HT1080 (cell line): Measurements from ENCODE around the gene CUX1. TPM values are rescaled to one million over a fixed set of nuclear protein-coding genes. Genes with fewer than 3 reads are reported as not detected.
"Not testable (repeated sequence)": the region's sequence is repeated elsewhere in the genome, so short reads cannot be mapped to it uniquely, and the experiment has no call there.

Experiments used
- DNase-seq: peaks from one replicate; pipeline ENCODE4 v3.0.0-alpha.2; 2015; ENCODE audit warnings: low read depth
- total RNA-seq: library from RNA; depleted of rRNA; stranded (reverse); fragments of >200 nt; shearing (Covaris generic); gene quantifications from 2 replicates; pipeline ENCODE4 v1.2.3, GENCODE V29; 2014

CUX1 gene
- total RNA-seq, 1 experiment from 2014 or later: 21.2 TPM

- no peak for DNase-seq
Observed at GRCh38 chr7:101868191-101868950, 50.9 kb downstream of the CUX1 start.

DNA sequence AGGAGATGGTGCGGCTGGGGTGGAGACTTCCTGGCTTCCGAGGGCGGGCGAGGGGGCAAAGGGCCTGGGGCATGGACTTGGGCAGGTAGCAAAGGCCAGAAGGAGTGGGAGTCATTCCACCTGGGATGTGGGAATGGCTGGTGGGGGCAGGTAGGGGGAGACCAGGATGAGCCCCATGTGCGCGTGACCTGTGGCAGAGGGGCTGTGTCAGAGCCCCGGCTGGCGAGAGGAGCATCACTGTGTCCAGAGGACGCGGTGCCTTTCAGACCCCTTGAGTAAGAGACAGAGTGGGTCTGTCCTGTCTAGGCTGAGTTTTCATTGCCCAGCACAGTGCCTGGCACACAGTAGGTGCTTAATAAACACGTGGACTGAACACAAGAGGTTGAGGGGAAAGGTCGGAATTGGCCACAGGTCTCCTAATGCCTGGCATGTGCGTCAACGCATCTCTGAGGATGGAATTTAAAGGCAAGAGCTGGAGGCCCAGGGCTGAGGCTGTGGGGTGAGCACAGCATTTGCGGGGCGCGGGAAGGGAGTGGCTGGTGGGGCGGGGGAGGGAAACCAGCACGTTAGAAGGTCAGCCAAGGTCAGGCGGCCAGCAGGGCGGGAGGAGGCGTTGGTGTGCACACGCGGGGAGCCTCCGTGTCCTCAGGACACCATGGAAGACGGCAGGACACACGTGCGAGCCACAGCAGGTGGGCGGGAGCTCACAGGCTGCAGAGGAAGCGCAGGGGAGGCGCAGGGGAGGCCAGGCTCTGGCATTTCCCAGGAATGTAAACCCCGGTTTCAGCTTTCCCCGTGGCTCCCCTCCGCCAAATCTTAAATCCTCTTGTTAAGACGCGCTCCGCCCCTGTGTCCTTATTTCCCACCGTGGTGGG, 51.8 kb downstream of the CUX1 start:
- DNase-seq: no peak

GRCh38 chr7:101869901-101870290, 52.5 kb downstream of the CUX1 start:
- DNase-seq: no peak

DNA sequence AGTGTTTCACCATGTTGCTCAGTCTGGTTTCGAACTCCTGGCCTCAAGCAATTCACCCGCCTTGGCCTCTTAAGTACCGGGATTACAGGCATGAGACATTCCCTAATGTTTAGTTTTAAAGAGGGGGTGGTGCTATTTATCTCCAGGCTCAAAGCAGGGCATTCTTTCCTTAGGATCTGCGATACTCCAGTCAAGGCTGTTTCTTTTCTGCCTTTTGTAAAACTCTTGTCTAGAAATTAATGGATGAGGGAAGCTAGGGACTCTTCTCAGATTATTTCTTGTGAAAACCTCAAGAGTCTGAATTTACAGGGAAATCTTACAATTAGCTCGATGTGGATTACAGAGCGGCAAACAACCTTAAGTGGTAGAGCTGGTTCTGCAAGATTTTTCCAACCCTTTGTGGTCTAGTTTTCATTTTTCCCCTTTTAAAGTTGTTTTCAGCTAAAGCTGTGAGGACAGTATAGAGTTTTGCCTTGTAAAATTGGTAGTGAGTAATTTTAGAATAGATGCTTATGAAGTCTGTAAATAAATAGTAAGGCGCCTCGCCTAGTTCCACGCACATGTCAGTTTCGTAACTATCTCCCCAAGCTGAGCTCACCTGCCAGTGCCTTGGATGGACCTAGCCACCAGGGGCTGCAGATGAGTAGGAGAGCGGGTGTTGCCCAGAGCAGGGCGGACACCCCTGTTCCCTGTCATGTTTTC, 53.1 kb downstream of the CUX1 start:
- no peak for DNase-seq

- DNase-seq: no peak
Observed at GRCh38 chr7:101871351-101871750, 53.9 kb downstream of the CUX1 start.

- DNase-seq: no peak
Observed at GRCh38 chr7:101874028-101874427, 56.6 kb downstream of the CUX1 start.

DNA sequence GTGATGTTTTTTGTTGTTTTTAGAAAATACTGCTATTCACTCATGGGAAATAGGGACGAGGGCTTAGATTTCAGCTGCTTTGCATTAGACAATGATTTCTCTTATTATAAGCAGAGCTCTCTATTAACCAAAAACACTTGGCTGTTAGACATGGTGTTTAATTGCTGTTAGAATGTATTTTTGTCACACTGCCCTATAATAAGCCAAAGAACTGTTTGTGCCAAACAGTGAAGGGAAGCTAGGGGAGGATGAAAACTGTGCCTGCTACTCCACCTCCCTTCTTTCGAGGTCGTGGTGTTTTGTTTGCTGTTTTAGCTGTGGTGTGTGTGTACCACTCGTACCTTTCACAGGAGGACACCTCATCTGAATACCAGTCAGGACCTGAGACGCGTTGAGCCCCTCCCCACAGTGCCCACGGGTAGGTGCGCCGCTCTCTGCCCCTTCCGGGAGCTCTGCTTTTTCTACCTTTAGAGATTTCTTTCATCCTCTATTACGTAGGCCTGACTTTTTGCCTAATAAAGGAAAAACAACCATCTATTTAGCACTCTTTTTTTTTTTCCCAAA, 57.9 kb downstream of the CUX1 start:
- DNase-seq: no peak

DNA sequence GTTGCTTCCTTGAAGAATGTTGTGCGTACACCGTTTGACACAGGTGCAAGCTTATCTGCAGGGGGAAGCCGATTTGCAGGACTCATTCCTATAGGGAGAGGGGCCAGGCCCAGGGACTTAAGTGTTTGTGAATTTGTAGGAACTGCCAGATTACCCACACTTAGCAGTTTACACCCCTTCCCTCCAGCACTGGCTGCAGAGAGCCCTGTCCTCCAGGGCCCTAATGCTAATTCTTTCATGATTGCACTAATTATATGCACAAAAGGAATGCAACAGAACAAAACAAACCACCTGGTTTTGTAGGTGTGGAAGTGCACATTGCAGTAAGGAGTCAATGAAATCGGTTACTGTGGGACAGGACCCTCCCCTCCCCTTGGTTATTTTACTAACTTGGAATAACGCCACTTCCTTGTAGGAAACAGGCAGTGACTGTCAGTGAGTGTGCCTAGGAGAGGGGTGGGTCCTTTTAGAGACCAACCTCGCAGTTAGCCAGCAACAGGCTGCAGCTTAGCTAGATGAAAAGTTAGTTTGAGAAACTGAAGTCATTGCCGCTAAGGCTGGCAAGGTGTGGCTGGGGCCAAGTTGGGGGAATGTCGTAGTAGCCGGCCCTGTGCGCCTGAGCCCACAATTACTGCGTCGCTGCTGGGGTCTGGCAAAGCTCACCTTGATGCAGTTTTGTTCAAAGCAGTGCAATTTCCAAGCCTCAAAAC, 60.6 kb downstream of the CUX1 start:
- no peak for DNase-seq

DNA sequence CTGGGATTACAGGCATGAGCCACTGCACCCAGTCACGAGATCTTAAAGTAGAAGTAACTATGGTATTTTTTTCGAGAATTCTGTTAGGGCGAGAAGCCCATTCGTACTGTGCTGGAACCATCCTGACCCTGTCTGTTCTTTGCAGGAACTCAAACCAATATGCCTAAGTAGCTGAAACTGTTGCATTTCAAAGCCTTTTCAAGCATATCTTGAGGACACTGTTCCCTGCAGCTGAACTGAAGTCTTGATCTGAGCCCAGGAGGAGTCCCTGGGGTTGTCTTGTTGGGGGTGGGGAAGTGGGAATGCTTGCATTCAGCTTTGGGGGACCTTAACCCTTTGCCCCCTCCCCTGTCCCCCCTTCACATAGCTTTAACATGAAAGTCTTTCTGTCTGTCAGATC, 61.5 kb downstream of the CUX1 start:
- no peak for DNase-seq

GRCh38 chr7:101879565-101879964, 62.1 kb downstream of the CUX1 start:
- no peak for DNase-seq

DNA sequence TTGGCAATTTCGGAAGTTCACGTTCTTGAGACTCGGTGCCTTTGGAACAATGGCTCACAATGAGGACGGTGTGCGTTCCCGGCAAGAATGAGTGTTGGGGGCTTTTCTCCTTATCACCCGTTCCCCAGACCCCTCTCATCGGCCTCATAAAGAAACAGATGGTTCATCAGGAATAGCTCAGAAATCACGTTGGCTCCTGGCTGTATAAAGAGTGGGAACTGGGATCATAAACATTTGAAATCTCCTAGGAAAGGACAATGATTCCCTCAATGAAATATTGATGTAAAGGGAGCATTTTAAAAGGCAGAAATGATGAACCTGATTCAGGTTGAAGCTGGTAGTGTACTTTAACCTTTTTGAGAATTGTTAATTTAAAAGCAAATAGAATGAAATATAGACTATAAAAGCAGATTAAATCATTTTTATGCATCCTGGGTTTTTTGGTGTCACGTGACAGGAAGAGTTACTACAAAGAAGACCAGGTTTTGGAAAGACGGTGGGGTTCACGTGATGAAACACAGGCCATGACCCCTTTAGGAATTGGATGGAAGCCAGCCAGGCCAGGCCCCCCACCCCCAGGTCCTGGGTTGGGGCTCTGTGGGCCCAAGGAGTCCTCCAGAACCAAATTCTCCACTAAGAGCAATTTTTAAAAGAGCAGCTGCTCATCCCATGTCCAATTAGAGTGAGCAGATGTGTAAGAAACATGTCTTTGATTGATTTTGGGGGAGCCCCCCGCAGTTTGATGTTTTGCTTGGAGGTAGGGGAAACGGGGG, 63.0 kb downstream of the CUX1 start:
- DNase-seq: no peak

- DNase-seq: peak; percentile 75
Observed at GRCh38 chr7:101882005-101882421, 64.6 kb downstream of the CUX1 start.

- peak; percentile 99 for DNase-seq
Observed at GRCh38 chr7:101882595-101883564, 65.5 kb downstream of the CUX1 start.

DNA sequence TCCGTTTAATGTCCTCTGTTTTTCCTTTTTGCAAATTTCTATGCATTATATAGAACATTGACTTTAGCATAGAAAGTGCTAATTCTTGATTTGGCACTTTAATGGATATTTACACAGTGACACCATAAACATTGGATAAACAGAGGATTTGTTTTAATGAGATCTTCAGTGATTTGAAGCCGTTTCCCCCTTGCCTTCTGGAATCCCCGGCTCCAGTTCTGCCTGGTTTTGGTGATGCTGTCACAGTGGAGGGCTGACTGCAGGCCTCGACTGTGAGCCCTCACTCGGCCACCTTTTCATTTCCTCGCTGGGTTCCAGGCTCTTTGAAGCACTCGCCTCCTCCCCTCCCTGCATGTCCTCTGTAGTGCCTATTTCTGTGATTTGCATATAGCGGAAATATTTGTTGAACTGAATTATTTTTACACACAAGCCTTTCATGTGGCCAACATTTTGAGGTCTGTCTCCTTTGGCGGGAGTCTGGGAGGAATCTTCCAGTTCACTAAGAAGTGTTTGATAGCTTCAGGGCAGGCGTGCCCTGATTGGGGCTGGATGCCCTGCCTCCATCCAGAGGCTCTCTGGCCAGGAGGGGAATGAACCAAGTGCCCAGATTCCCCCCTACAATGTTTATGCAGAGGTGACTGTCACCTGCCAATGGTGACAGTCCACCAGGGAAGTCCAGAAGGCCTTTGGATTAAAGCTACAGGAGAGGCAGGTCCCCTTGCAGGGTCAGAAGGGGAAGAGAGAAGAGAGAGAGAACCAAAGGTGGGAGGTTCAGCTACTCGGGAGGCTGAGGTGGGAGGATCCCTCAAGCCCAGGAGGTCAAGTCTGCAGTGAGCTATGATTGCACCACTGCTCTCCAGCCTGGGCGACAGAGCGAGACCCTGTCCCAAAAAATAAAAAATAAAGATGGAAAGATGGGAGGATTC, 67.5 kb downstream of the CUX1 start:
- no peak for DNase-seq

GRCh38 chr7:101885597-101885955, 68.2 kb downstream of the CUX1 start:
- no peak for DNase-seq

DNA sequence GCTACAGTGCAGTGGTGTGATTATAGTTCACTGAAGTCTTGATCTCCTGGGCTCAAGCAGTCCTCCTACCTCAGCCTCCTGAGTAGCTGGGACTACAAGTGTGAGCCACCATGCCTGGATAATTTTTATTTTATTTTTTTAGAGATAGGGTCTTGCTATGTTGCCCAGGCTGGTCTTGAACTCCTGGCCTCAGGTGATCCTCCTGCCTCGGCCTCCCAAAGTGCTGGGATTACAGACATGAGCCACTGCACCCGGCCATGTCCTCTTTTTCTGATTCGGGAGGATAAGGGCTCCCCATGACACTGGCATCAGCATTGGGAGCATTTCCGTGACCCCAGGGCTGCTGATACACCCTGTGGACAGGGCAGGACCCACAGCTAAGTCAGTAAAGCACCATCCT, 69.9 kb downstream of the CUX1 start:
- DNase-seq: not testable (repeated sequence)

- DNase-seq: not testable (repeated sequence)
Observed at GRCh38 chr7:101888564-101888963, 71.1 kb downstream of the CUX1 start.
